Epithelial cell of proximal tubule (primary cell): Measurements from ENCODE around the gene ERI3. TPM values are rescaled to one million over a fixed set of nuclear protein-coding genes. Genes with fewer than 3 reads are reported as not detected.

Source experiments
- DNase-seq: peaks from one replicate; pipeline ENCODE4 v3.0.0-alpha.2; 2011; ENCODE audit warnings: low read depth
- H3K4me3 ChIP-seq: 2 replicates; pipeline ENCODE4 v1.5.1; 2011; ENCODE audit warnings: low read depth, mild to moderate bottlenecking, low read length
- total RNA-seq: library from RNA; depleted of rRNA; stranded (reverse); fragments of >200 nt; gene quantifications from 2 replicates; pipeline ENCODE4 v1.2.3, GENCODE V29; 2015
- TF ChIP-seq, protein P1 (sequence below): conservative IDR thresholded peaks from 2 replicates; pipeline ENCODE4 v1.5.1; 2012; ENCODE audit warnings: low read depth, mild to moderate bottlenecking, low read length

Gene ERI3
- total RNA-seq, 1 donor from 2014 or later = 51.7 TPM

DNA sequence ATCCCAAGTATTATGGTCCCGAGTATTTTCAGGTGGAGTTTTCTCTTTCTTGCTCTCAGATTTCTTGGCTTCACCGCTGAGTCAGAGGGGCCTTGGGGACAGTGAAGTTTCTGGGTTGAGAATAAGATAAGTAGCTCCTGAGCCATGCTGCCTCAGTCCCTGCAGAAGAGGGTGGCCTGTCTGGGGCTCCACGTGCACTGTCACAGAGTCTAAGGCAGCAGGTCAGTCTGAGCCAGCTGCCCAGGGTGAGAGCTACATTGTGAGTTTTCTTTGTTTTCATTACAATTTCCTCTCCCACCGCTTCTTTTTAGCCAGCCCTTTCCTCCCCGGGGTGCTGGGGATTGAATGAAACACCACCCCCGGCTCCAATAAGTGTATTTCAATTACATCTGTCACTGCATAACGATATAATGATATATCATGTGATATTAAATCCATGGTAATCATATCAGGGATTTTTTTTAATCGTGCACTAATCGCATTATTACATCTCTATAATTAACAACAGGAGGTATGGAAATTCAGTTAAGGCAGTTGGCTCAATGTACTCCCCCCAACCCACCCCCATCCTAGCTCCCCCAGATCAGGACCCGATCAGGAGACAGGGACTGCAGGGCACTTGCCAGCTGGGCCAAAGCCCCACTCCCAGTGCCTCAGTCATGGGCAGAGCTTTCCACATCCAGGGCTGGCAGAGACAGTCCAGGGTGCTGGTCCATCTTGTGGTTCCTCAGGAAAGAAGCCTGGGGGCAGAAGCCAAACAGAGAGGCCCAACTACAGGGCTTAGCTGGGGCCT, 98.1 kb downstream of the ERI3 start:
- TF ChIP-seq, protein P1, sequence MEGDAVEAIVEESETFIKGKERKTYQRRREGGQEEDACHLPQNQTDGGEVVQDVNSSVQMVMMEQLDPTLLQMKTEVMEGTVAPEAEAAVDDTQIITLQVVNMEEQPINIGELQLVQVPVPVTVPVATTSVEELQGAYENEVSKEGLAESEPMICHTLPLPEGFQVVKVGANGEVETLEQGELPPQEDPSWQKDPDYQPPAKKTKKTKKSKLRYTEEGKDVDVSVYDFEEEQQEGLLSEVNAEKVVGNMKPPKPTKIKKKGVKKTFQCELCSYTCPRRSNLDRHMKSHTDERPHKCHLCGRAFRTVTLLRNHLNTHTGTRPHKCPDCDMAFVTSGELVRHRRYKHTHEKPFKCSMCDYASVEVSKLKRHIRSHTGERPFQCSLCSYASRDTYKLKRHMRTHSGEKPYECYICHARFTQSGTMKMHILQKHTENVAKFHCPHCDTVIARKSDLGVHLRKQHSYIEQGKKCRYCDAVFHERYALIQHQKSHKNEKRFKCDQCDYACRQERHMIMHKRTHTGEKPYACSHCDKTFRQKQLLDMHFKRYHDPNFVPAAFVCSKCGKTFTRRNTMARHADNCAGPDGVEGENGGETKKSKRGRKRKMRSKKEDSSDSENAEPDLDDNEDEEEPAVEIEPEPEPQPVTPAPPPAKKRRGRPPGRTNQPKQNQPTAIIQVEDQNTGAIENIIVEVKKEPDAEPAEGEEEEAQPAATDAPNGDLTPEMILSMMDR = no peak
- no peak overlapping the region for H3K4me3 ChIP-seq
- DNase-seq = no peak

DNA sequence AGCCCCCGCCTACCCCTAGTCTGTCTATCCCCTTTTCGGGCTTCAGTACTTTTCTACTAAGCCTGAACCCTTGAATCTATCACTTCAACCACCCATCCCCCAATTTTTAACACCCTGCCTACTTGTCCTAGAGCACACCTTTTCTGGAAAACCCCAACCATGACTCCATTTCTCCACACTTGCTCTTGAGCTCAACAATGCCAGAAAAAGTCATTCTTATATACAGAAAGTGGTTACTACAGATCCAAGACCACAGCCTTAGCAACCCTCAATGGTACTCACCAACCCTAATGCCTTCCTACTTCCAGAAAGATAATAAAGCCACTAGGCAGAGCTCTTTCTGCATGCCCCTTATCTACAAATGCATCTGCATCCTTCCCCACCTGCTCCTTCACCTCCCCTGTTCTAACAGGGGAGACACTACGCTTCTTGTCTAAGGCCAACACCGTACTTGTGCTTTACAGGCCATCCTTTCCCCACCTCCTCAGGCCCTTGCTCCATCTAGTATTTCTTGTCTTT, 100.6 kb downstream of the ERI3 start:
- TF ChIP-seq, protein P1 = no peak
- no peak overlapping the region for H3K4me3 ChIP-seq
- no peak for DNase-seq

GRCh38 chr1:44251989-44252671, 102.9 kb downstream of the ERI3 start:
- no peak for DNase-seq
- TF ChIP-seq, protein P1 = no peak
- H3K4me3 ChIP-seq = no peak overlapping the region

DNA sequence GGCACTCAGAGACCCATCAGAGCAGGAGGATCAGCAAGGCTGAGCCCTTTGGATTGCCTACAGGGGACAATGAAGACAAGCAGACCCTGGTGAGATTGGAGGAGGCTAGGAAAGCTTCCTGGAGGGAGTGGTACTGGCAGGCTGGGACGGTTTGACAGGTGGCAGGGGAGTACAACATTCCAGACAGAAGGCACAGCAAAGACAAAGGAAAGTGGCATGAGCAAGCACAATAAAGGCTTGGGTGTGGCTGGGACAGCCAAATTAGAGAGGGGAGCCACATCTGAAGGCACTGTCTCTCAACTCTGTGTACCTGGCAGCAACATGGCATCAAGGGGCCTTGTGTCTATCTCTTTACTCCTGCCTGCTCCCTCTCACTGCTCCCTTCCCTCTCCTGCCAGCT, 103.6 kb downstream of the ERI3 start:
- TF ChIP-seq, protein P1 = no peak
- H3K4me3 ChIP-seq = no peak overlapping the region
- no peak for DNase-seq

DNA sequence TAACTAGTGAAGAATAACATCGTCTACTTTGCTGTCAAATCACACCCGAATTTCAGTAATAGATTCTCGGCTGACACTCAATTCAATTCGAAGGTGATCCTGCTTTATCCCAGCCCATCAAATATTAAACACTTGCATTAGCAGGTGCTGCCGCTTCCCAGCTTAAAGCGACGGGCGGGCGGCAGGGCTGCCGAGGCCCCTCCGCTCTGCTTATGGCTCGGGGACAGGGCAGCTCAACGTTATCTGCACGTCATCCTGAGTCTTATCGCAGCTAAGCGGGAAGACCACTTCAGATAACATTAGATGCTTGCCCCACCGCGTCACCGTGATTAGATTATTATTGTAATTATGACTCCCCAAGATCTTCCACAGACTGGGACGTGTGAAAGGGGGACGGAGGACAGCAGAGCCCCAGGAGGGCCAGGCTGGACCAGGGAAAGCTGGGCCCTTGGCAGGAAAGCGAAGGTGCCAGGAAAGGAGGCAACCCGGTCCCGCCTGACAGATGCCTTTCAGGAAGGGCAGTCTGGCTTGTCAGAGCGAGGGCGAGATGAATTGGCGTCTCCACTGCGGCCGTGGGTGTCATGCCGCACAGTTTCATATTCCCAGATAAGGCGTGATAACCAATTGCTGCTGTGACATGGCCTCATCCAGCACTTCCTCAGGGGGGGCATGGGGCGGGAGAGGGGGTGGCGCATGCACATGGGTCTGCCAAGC, 104.8 kb downstream of the ERI3 start:
- DNase-seq = no peak
- TF ChIP-seq, protein P1 = no peak
- H3K4me3 ChIP-seq = no peak overlapping the region

- no peak for DNase-seq
- TF ChIP-seq, protein P1 = no peak
- no peak overlapping the region for H3K4me3 ChIP-seq
These were observed 105.5 kb downstream of the ERI3 start for GRCh38 chr1:44249543-44249942.
